HG02884 (cell line): ENCODE results near the gene DNMT3B.
"Not testable (repeated sequence)": the region's sequence is repeated elsewhere in the genome, so short reads cannot be mapped to it uniquely, and the experiment has no call there.

Experiments used
- ATAC-seq: cut with Tn5 transposase; IDR thresholded peaks from one replicate; pipeline ENCODE4 v1.9.1; 2021; ENCODE audit warnings: mild to moderate bottlenecking, moderate library complexity; ENCODE audit not compliant: unreplicated experiment

Gene DNMT3B

DNA sequence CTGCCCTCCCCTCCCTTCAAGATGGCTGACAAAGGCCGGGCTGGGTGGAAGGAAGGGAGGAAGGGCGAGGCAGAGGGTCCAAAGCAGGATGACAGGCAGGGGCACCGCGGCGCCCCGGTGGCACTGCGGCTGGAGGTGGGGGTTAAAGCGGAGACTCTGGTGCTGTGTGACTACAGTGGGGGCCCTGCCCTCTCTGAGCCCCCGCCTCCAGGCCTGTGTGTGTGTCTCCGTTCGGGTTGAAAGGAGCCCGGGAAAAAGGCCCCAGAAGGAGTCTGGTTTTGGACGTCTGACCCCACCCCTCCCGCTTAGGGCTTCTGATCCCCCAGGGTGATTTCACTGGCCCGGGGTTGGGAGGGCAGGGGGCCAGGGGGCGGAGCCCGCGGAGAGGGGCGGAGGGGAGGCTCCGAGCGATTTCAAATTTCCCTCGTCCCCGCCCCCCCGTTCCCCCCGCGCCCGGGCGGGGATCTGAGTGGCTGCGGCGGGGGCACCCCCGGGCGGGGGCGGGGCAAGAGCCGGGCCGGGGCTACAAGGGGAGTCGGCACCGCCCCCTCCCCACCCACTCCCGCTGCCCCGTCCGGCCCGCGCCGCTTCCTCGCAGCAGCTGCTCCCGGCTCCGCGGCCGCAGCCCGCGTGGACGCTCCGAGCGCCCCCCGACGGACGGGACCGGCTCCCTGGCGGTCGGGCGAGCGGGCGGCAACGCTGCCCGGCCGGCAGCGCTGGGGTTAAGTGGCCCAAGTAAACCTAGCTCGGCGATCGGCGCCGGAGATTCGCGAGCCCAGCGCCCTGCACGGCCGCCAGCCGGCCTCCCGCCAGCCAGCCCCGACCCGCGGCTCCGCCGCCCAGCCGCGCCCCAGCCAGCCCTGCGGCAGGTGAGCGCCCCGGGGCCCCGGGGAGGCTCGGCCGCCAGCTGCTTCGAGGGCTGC, at the start of gene DNMT3B:
Gene DNMT3B, plus strand, starts transcription at position 555 of the 923 bp plus-strand sequence. CDS start 17,939 bp downstream, outside the sequence.
- ATAC-seq, result peak; percentile 43

- no peak for ATAC-seq
These were observed 43.3 kb upstream of the DNMT3B start for GRCh38 chr20:32718749-32719348.

DNA sequence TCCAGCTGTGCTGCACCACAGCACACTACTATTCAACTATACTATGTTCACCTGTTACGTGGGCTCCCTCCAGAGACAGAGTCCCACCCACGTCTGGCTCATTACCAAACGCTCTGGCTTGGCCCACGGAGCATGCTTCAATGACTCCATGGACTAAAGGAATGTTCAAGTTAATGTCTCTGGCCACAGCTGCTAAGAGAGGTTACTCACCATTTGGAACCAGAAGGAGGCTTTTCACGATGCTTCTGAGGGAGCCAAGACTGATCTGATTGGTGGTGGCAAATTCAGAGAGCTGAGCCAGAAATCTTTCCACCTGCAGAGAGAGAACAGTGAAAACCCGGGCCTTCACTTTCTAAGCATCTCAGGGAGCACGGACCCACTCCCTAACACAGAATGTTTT, 34.5 kb upstream of the DNMT3B start:
- ATAC-seq, result no peak

- ATAC-seq, result not testable (repeated sequence)
These were observed 33.8 kb upstream of the DNMT3B start for GRCh38 chr20:32728435-32728834.

DNA sequence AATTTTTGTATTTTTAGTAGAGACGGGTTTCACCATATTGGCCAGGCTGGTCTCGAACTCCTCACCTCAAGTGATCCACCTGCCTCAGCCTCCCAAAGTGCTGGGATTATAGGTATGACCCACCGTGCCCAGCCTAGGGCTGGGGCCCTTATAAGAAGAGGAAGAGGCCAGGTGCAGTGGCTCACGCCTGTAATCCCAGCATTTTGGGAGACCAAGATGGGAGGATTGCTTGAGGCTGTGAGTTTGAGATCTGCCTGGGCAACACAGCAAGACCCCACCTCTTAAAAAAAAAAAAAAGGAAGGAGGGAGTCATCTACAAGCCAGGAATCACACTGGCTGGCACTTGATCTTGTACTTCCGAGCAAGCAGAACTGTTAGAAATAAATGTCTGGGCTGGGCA, 32.9 kb upstream of the DNMT3B start:
- not testable (repeated sequence) for ATAC-seq

DNA sequence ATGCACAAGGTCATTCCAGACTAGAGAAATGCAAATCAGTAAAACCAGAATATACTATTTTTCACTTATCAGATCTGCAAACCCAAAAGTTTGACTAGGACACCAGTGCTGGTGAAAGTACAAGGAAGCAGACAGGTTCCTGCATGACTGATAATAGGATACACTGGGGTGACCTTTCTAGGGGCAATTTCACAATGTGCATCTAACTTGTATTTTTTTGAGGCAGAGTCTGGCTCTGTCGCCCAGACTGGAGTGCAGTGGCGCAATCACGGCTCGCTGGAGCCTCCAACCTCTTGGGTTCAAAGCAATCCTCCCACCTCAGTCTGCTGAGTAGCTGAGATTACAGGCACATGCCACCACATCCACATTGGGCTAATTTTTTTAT, 30.3 kb upstream of the DNMT3B start:
- ATAC-seq, result no peak

- ATAC-seq, result no peak
These were observed 24.6 kb upstream of the DNMT3B start for GRCh38 chr20:32737371-32738223.

GRCh38 chr20:32741151-32741550, 21.0 kb upstream of the DNMT3B start:
- ATAC-seq, result no peak

GRCh38 chr20:32742322-32743236, 19.6 kb upstream of the DNMT3B start:
- ATAC-seq, result no peak

- ATAC-seq, result no peak
These were observed 18.7 kb upstream of the DNMT3B start, which contains the start of gene COMMD7 for GRCh38 chr20:32743237-32744112. COMMD7 (minus strand) TSS chr20:32743467; CDS start chr20:32743391, 76 bp downstream.

GRCh38 chr20:32749914-32750637, 12.1 kb upstream of the DNMT3B start:
- ATAC-seq, result no peak

- no peak for ATAC-seq
These were observed 10.9 kb upstream of the DNMT3B start for GRCh38 chr20:32751293-32751692.

GRCh38 chr20:32751702-32752457, 10.3 kb upstream of the DNMT3B start:
- ATAC-seq, result no peak

DNA sequence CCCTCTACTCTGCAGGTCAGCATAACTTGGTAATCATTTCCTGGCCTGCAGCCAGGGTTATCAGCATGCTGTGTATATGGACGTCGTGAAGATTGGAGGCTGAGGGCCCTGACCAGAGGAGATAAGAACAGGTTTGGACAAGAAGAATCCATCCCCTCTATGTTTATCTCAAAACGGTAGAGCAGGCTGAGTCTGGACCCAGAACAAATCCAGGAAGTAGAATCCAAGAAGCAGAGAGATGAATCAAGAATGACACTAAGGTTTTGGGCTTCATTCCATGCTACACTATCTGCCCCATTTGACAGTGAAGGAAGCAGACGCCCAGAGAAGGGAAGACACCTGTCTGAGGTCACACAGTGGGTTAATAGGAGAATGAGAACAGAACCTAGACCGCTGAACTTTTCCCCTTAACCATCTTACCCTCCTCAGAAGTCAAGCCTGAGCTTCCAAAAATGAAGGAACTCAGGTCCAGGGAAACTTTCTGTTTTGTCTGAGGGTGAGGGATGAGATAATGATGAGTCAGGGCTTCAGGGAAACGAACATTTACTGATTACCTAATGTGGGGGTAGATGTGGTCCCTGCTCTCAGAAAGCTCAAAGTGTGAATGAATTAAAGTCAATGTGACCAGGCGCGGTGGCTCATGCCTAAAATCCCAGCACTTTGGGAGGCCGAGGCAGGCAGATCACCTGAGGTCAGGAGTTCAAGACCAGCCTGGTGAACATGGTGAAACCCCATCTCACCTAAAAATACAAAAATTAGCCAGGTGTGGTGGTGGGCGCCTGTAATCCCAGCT, 9.5 kb upstream of the DNMT3B start:
- no peak for ATAC-seq

DNA sequence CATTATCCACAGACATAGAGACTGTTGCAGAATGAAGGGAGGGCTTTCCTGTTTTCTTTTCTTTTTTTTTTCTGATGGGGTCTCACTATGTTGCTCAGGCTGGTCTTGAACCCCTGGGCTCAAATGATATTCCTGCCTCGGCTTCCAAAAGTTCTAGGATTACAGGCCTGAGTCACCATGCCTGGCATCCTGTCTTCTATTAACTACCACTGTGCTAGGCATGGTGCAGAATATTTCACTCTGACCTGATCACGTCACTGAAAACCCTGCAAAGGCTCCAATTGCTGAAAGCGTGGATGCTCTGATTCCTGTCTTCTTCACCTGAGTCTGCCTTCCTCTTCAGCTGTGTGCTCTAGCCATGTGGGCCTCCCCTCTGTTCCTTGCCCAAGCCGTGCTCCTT, 8.5 kb upstream of the DNMT3B start:
- no peak for ATAC-seq

DNA sequence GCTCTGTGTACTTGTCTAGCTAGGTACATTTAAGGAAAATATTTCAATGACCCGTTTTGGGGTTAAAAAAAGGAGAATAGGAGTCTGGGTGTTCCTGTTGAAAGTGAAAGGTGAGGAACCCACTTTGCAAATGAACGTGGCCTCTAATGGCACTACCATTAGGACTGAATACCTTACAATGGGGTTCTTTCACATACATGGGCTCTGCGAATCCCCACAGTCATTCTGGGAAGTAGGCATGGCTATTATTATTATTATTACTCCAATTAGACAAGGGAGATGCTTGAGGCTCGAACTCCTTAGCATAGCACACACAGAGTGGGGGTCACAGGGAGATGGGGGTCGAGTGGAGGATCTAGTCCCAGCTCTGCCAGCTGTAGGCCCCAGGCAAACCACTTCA, 6.0 kb upstream of the DNMT3B start:
- no peak for ATAC-seq

- ATAC-seq, result no peak
These were observed 761 bp upstream of the DNMT3B start for GRCh38 chr20:32761417-32761830.
